HG03159 (cell line): Measurements from ENCODE around the gene CNTN5.
"Not testable (repeated sequence)": the region's sequence is repeated elsewhere in the genome, so short reads cannot be mapped to it uniquely, and the experiment has no call there.

Experiments
- ATAC-seq: cut with Tn5 transposase; IDR thresholded peaks from one replicate; pipeline ENCODE4 v1.9.1; 2021; ENCODE audit warnings: mild to moderate bottlenecking, moderate library complexity; ENCODE audit not compliant: unreplicated experiment

The CNTN5 gene

DNA sequence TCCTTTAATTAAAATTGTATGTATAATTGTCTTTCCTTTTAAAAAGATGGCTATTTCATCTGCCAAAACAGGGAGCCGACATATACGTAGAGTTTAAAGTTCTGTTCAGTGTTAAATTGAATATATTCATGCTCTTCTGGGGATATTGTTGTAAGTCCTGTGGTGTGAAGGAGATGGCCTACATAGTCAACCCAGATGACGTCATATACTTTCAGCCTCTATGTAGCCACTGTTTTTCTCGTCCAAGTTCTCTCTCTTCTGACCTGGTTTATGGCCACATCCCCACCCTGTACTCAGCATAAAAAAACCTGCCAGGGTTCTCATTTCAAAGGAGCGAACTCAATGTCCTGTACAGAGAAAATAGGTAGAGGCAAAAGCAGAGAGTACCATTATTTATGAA, 1156.9 kb downstream of the CNTN5 start:
- ATAC-seq: no peak

DNA sequence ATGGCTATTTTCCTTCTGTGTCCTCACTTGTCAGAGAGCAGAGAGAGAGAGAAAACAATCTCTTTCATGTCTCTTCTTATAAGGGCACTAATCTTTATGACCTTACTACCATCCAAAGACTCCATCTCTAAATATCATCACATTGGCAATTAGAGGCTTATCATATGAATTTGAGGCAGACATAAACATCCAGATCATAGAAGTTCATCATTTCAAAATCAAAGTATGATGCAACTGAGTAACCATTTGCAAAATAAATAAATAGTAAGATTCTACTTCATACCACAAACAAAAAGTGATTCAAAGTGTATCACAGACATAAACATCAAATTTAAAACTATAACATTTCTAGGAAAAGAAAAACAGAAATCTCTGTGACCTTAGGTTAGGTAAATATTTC, 1161.6 kb downstream of the CNTN5 start:
- ATAC-seq: no peak

DNA sequence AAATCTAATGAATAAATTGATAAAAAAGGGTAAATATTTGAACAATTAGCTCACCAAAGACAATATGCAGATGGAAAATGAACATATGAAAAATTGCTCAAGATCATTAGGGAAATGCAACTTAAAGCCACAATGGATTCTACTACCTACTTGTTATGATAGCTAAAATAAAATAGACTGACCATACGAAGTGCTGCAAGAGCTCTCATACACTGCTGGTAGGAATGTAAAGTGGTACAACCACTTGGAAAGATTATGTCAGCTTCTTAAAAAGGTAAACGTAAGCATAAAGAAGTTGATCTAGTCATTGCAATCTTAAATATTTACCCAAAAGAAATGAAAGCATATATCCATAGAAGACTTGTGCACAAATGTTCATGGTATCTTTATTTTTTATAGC, 1162.2 kb downstream of the CNTN5 start:
- ATAC-seq: no peak

DNA sequence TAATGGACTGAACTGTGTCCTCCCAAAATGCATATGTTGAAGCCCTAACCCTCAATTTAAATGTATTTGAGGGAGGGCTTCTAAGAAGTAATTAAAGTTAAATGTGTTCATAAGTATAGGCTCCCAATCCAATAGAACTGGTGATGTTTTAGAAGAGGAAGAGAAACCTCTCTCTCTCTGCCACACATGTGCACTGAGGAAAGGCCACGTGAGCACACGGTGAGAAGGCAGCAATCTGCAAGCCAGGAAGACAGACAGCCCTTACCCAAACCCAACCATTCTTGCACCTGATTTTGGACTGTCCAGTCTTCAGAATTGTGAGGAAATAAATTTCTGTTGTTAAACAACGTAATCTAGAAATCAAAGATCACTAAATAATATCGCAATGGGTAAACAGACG, 1164.8 kb downstream of the CNTN5 start:
- no peak for ATAC-seq

DNA sequence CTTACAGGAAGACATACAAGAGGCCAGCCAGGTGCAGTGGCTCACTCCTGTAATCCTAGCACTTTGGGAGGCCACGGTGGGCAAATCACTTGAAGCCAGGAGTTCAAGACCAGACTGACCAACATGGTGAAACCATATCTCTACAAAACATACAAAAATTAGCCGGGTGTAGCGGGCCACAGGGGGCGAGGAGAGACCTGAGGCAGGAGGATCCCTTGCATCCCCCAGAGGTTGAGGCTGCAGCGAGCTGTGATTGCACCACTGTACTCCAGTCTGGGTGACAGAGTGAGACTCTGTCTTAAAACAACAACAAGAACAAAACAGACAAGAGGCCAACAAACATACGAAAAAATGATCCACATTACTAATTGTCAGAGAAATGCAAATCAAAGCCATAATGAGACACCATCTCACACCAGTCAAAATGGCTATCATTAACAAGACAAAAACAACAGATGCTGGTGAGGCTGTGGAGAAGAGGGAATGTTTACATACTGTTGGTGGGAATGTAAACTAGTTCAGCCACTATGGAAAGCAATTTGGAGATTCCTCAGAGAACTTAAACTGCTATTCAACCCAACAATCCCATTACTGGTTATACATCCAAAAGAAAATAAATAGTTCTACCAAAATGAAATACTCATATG, 1167.5 kb downstream of the CNTN5 start:
- no peak for ATAC-seq

DNA sequence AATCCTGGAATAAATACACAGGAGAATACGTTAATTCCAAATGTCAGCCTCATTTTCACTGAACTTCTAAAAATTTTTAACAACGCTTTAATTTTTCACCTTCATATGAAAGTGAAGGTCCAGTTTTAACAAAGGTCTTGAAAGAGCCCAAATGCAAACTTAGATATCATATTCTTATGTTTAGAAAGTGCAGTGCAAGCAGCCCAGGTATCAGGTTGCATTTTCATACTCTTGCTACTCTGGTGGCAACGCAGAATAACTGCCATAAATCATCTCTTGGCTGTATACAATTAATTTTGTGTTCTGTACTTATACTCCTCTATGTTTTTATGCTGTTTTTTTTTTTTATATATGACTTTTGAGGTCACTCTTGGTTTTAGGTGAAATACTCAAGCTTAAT, 1169.6 kb downstream of the CNTN5 start:
- no peak for ATAC-seq

DNA sequence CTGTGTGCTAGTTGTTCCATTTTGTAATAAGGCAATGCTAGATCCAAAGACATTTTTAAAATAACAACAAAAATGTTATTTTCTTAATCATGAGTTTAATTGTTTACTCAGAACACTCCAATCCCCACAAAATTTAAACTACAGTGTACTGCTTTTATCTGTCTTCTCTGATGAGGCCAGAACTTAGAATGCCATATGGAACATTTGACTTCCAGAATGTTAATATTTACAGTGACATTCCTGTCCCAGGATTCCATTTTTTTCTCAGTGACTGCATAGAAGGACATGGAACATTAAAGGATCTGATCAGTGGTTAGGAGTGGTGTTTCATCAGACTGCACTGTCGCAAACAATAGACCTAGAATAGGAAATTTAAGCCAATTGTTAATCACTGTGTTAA, 1171.4 kb downstream of the CNTN5 start:
- no peak for ATAC-seq

DNA sequence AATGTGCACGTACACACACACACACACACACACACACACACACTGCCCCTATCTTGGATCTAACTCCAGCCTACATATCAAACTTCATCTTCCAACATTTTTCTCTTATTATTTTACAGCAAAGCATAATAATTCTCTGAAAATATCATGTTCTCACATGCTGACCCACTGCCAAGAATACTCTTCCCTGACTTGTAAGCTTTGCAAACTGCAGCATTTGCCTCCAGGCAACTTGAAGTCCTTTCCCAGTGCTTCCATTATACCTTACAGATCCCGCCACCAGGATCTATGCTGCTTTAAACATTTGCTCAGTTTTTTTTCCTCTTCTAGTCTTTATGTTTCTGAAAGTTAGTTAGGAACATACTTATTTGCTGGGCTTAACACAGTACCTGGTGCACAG, 1183.0 kb downstream of the CNTN5 start:
- no peak for ATAC-seq

DNA sequence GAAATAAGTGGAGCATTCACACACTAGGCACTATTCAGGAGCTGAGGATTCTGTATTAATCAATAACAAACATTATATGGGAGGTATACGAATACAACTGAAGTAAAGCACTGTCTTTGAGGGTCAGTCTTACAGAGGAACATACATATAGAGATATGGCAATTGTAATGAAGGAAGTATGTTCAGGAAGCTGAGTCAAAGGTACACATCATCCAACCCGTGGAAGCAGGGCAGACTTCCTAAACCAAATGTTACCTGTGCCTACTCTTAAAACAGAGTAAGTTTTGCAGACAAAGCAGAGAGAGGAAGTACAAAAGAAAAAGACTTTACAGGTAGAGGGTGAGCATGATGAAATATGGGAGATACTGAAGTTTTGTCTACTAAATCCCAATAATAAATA, 1185.2 kb downstream of the CNTN5 start:
- ATAC-seq: no peak

DNA sequence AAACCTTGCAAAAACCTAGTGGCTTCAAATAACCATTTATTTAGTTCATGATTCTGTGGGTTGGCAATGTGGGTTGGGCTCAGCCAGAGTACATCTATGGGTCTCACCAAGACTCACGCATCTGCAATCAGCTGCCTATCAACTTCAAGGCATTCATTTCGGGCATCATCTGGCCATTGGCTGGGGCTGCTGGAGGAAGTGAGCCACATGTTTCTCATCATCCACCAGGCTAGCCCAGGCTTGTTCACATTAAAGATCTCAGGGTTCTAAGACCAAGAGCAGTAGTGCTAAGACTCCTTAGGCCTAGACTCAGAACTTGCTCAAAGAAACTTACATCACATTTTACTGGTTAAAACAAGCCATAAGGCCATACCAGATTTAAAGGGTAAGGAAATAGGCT, 1187.5 kb downstream of the CNTN5 start:
- ATAC-seq: no peak

DNA sequence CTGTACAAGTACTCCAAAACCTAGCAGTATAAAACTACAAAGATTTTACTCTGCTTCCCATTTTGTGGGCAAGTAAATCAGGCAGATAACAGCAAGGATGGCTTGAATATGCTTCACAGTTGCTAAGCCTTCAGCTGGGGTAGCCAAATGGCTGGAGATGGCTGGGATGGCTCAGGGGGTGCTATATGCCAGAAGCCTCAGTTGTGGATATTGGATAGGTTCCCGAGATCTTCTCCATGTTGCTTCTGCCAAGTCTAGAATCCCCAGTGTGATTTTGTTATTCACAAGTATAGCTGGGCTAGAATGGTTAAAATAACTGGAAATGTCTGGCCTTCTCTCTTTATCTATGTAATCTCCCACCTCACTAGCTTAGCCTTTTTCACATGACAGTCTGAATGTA, 1194.0 kb downstream of the CNTN5 start:
- ATAC-seq: no peak

DNA sequence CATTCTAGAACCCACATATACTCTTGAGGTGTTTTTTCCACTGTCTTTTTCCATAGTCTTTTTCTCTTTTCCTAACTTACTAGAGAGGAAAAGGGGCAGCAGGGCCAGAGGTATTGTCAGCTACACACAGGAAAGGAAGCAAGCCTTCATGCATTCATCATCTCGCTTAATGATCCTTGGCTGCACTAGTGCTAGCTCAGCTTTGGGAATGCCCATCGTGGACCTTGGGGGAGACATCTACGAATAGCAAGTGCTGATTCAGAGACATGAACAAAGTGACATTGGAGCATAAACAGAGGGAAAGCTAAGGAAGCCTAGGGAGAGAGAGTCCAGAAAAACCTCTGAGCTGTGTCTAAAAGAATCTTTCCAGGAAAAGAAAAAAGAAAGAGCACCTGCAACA, 1200.1 kb downstream of the CNTN5 start:
- ATAC-seq: no peak

DNA sequence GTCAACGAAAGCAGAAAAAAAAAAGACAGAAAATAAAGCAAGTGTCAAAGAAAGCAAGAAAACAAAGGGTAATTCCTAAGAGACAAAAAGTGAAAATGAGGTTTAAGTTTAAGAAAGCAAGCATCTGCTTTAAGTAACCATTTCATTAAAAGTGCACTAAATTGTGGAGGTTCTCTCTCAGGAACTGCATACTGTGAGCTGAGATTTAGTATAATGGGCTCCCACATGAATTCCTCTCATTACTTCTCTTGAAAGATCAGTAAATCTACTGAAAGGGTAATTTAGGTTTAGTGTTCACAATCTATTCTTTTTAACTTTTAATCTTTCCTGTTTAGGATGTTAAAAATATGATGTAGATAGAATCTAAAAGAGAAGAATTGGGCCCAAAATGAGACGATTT, 1201.0 kb downstream of the CNTN5 start:
- no peak for ATAC-seq

DNA sequence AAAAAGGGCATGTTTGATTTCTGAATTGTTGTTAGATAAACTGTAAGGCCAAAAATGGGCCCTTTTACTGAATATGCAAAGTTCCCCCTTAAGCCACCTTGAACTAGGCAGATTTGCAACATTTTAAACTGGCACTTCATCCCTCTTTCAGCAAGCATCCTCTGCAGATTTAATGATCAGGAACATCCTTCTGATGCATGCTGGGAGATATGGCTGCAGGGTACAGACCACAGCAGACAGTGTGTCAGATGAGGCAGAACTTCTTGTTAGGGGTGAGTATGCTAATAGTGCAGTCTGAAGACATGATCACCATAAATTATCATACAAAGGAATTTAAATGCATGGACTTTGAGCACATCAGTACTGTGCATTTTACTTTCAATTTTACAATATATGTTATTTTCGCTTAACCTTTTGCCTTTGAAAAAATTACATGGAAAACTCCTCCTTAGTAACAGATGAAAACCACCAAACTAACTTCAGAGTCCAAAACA, 1203.8 kb downstream of the CNTN5 start:
- ATAC-seq: no peak

DNA sequence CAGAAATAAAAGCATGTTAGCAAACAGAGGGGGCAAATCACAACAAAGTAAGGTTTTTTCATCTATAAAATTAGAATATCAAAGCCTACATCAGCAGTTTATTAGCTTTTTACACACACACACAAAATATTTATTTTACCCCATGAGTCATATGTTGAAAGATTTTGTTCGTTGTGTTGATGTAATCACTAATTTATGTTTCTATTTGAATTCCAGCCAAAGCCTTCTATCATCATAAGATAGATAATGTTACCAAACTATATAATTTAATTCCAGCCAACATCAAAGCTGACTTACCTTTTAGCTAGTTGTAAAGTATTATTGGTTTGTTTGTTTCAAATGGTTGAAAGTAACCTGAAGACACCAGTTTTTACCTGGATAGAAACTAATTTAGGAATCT, 1208.3 kb downstream of the CNTN5 start:
- no peak for ATAC-seq

DNA sequence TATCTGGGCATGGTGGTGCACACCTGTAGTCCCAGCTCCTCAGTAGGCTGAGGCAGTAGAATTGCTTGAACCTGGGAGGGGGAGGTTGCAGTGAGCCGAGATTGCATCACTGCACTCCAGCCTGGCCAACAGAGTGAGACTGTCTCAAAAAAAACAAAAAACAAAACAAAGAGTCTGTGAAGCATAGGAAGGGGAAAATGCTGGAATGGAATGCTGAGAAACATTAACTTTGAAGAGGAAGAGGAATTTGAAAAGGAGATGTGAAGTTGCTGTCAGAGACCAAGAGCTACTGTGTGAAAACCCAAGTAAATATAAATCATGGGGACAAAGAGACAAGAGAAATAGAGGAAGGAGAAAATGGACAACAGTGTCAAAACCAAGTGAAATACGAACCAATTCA, 1211.3 kb downstream of the CNTN5 start:
- ATAC-seq: no peak

DNA sequence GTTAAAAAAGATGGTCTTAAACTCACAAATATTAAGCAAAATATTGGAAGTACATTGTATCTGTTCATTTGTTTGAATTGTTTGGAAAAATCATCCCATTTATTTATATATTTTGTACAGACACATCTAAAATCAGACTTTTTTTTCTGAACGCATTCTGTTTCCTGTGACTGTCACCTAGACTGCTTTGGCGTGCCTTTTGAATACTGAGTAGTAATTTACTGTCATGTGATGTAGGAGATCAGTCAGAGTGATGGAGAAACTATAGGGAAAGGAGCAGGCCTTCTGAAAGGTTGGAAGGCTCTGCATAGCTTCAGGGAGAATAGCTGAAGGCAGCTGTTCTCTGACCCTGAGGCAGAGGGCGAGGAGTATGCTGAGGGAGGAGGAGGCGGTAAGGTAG, 1214.3 kb downstream of the CNTN5 start:
- ATAC-seq: no peak

DNA sequence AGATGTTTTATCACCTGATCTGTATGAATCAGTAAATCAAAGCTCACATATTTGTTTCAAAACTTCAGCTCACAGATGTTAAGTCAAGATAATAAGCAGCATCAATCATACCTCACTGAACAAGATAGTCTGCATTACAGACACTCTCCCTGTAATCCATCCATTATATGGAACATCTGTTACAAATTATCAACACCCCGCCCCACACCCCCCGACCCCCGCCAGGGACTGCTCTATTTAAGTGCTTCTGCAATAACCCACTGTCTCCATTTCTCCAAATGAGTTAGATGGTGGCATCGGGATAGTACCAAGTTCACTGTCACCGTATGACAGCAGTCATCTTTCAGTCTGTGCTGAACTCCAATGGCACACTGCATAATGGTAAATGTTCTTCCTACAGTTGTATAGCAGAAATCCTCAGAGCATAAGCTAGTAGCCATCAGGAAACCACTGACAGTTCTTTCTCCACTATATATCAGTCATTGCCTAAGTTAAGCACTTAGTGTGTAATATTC, 1219.3 kb downstream of the CNTN5 start:
- no peak for ATAC-seq

DNA sequence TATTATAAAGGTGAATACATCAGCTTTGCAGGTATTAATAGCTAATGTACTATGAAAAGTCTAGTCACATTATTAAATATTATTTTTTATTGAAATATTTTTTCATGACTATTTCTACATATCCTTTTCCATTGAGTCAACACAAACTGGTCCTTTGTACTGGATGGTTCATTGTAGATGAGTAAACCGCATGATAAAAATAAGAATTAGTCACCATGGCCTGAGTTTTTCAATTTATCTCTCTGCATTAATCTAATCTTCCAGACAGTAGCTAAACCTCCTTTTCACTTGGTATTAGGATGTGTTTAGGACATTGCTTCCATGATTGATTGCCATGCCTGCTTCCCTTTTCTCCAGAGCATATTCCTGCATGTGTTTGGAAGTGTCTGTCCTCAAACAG, 1227.0 kb downstream of the CNTN5 start:
- no peak for ATAC-seq

DNA sequence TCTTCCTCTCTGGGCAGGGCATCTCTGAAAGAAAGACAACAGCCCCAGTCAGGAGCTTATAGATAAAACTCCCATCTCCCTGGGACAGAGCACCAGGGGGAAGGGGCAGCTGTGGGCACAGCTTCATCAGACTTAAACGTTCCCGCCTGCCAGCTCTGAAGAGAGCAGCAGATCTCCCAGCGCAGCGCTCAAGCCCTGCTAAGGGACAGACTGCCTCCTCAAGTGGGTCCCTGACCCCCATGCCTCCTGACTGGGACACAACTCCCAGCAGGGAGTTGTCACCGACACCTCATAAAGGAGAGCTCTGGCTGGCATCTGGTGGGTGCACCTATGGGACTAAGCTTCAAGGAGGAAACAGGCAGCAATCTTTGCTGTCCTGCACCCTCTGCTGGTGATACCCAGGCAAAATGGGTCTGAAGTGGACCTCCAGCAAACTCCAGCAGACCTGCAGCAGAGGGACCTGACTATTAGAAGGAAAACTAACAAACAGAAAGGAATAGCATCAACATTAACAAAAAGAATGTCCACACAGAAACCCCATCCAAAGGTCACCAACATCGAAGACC, 1236.6 kb downstream of the CNTN5 start:
- ATAC-seq: not testable (repeated sequence)

DNA sequence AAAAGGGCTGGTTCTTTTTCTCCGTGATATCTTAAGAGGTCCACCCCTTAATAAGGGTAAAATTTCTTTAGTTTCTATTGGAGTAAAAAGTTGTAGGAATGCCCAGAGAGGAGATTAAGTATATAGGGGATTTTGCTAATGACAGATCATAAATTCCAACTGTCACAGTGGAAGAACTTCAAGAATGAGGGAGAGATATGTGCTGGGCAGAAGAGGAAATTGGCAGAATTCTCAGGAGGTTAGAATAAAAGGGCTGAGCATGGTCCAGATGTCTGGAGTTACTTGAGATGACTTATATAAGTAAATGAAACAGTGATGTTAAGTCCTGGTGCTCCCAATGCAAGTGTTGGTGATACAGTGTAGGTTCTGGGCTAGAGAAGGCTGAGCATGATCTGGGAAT, 1248.8 kb downstream of the CNTN5 start:
- ATAC-seq: no peak

DNA sequence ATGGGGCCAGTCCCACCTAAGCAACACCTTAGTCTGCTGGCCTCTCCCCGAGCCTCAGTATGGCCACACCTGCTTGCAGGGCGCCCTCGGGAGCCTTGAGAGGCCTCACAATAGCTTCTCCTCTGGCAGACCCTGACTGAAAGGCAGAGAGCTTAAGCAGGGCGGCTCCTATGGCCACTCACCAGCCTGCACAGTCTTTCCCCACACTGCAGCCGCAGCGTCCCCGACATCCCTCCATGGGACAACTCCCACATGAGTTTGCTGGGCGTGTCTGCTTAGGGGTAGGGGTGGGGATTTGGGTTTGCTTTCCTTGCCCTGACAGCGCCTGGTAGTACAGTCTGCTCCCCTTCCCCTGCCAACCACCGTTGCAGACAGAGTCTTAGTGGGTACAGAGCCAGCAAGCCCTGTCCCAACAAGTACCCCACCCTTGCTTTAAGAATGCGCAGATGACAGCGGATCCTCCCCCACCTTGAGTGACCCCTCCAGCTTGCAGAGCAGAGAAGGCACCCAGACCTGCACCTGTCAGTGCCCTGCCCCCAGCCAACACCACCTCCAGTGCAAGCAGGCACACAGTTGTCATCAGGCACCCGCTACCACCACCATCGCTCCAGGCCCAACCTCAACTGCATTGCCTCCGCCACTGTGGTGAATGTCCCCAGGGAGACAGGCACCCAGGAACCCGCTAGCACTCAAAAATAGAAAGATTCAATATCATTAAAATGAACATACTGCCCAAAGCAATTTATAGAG, 1252.5 kb downstream of the CNTN5 start:
- ATAC-seq: no peak
